GM20431 (cell line): ENCODE results near the gene REM2.

Experiments
- in situ Hi-C: fragments of 300-500 bp; cut with MseI, MboI; formaldehyde crosslinking; loops from one replicate; pipeline ENCODE4 v1.15.0; 2020; ENCODE audit warnings: low sequenced_read_pairs; ENCODE audit not compliant: unreplicated experiment

The REM2 gene

GRCh38 chr14:22919601-22919921 lies 36.5 kb downstream of the REM2 start:
- in situ Hi-C loops: no loop called here

- in situ Hi-C loops: no loop called here
Measured at GRCh38 chr14:22920697-22921096, 37.7 kb downstream of the REM2 start.

GRCh38 chr14:22922294-22922693 lies 39.3 kb downstream of the REM2 start:
- in situ Hi-C loops: no loop called here

GRCh38 chr14:22923746-22924145 lies 40.7 kb downstream of the REM2 start:
- in situ Hi-C loops: no loop called here

- in situ Hi-C loops: no loop called here
Measured at GRCh38 chr14:22925513-22925912, 42.5 kb downstream of the REM2 start.

GRCh38 chr14:22926316-22926715 lies 43.3 kb downstream of the REM2 start:
- in situ Hi-C loops: no loop called here

GRCh38 chr14:22928237-22929103 lies 45.4 kb downstream of the REM2 start:
- in situ Hi-C loops: no loop called here

- in situ Hi-C loops: no loop called here
Measured at GRCh38 chr14:22929104-22929960, 46.3 kb downstream of the REM2 start, which contains the start of gene PRMT5. Gene PRMT5 (minus strand): TSS chr14:22929376. CDS start chr14:22929361, 15 bp downstream.

- in situ Hi-C loops: no loop called here
Measured at GRCh38 chr14:22929961-22930364, 46.9 kb downstream of the REM2 start.

GRCh38 chr14:22932146-22932545 lies 49.1 kb downstream of the REM2 start:
- in situ Hi-C loops: no loop called here

GRCh38 chr14:22935156-22935555 lies 52.1 kb downstream of the REM2 start:
- in situ Hi-C loops: no loop called here
